OCI-LY1 (cell line): ENCODE measurements around the gene OSTF1.

ENCODE experiments used
- H2AFZ ChIP-seq: fragments of 200-600 bp; sonication (generic), shearing (Covaris generic); 2 replicates; pipeline ENCODE4 v1.6.0; 2014; ENCODE audit warnings: antibody characterized with exemption, mild to moderate bottlenecking, low read length
- H3F3A ChIP-seq: fragments of 200-600 bp; sonication (generic), shearing (Covaris generic); 2 replicates; pipeline ENCODE4 v1.6.0; 2014; ENCODE audit warnings: mild to moderate bottlenecking, antibody characterized with exemption, low read length, moderate library complexity; ENCODE audit not compliant: insufficient read depth
- H3K27ac ChIP-seq: fragments of 200-600 bp; sonication (generic); 2 replicates; pipeline ENCODE4 v1.5.1; 2014; ENCODE audit warnings: low read length, mixed run types, mild to moderate bottlenecking, low read depth; ENCODE audit not compliant: poor library complexity, severe bottlenecking
- H3K27me3 ChIP-seq: fragments of 200-600 bp; sonication (generic); 2 replicates; pipeline ENCODE4 v1.6.0; 2014; ENCODE audit warnings: antibody characterized with exemption, mild to moderate bottlenecking, low read length, moderate library complexity; ENCODE audit not compliant: insufficient read depth
- H3K36me3 ChIP-seq: fragments of 200-600 bp; sonication (generic); 2 replicates; pipeline ENCODE4 v1.6.1; 2014; ENCODE audit warnings: mild to moderate bottlenecking, antibody characterized with exemption, low read length, moderate library complexity, mixed read lengths; ENCODE audit not compliant: insufficient read depth
- H3K4me1 ChIP-seq: fragments of 200-600 bp; sonication (generic); 2 replicates; pipeline ENCODE4 v1.5.1; 2014; ENCODE audit warnings: mild to moderate bottlenecking, low read length, moderate library complexity; ENCODE audit not compliant: insufficient read depth, severe bottlenecking
- H3K4me2 ChIP-seq: fragments of 200-600 bp; sonication (generic), shearing (Covaris generic); 2 replicates; pipeline ENCODE4 v1.6.1; 2014; ENCODE audit warnings: low read length
- H3K4me3 ChIP-seq: fragments of 200-600 bp; sonication (generic); 2 replicates; pipeline ENCODE4 v1.5.1; 2014; ENCODE audit warnings: low read length, low read depth, mild to moderate bottlenecking, mixed read lengths; ENCODE audit not compliant: poor library complexity, severe bottlenecking
- H3K79me2 ChIP-seq: fragments of 200-600 bp; shearing (Covaris generic); 2 replicates; pipeline ENCODE4 v1.6.1; 2016; ENCODE audit warnings: mixed run types, low read length, mixed read lengths; ENCODE audit not compliant: insufficient read depth
- H3K9ac ChIP-seq: fragments of 200-600 bp; sonication (generic), shearing (Covaris generic); 2 replicates; pipeline ENCODE4 v1.6.1; 2014; ENCODE audit warnings: mild to moderate bottlenecking, low read length, mixed read lengths
- H3K9me2 ChIP-seq: fragments of 200-600 bp; sonication (generic), shearing (Covaris generic); 2 replicates; pipeline ENCODE4 v1.6.1; 2014; ENCODE audit warnings: low read depth, mild to moderate bottlenecking, low read length, mixed read lengths
- H3K9me3 ChIP-seq: fragments of 200-600 bp; shearing (Covaris generic); 2 replicates; pipeline ENCODE4 v1.6.1; 2014; ENCODE audit warnings: low read length, mixed read lengths
- H4K20me1 ChIP-seq: fragments of 200-600 bp; sonication (generic), shearing (Covaris generic); 2 replicates; pipeline ENCODE4 v1.6.0; 2016; ENCODE audit warnings: mild to moderate bottlenecking, low read length; ENCODE audit not compliant: insufficient read depth
- CTCF ChIP-seq: fragments of 200-600 bp; sonication (generic), shearing (Covaris generic); IDR thresholded peaks from 2 replicates; pipeline ENCODE4 v1.5.1; 2017; ENCODE audit warnings: mild to moderate bottlenecking, antibody characterized with exemption, low read length, moderate library complexity, mixed read lengths
- EZH2 ChIP-seq: fragments of 200-600 bp; sonication (generic), shearing (Covaris generic); IDR thresholded peaks from 2 replicates; pipeline ENCODE4 v1.8.0; 2017; ENCODE audit warnings: borderline replicate concordance, mixed run types, mild to moderate bottlenecking, antibody characterized with exemption, low read length, moderate library complexity, mixed read lengths

OSTF1 gene

GRCh38 chr9:75185585-75186170, 97.4 kb downstream of the OSTF1 start:
- Histone ChIP-seq H3K27ac (no peak overlapping the region), H3K27me3 (no peaks in the 10 kb centered on the region), H3K4me1 (no peaks in the 10 kb centered on the region), H3K36me3 (no peaks in the 10 kb centered on the region), H3K4me3 (no peak overlapping the region), H3K79me2 (no peaks in the 10 kb centered on the region), H4K20me1 (no peaks in the 10 kb centered on the region), H3K9ac (no peak overlapping the region), H3K4me2 (no peak overlapping the region), H3K9me2 (no peaks in the 10 kb centered on the region), H3K9me3 (no peaks in the 10 kb centered on the region), H3F3A (no peaks in the 10 kb centered on the region), H2AFZ (no peak overlapping the region)
- no peak for TF ChIP-seq EZH2
- TF ChIP-seq CTCF: peak; percentile 67

GRCh38 chr9:75186767-75187380, 98.6 kb downstream of the OSTF1 start:
- TF ChIP-seq CTCF (peak; percentile 85), EZH2 (no peak)
- Histone ChIP-seq H3K27me3 (no peaks in the 10 kb centered on the region), H3K9me3 (no peaks in the 10 kb centered on the region), H2AFZ (no peak overlapping the region), H3K36me3 (no peaks in the 10 kb centered on the region), H3K4me1 (no peaks in the 10 kb centered on the region), H3K79me2 (no peaks in the 10 kb centered on the region), H4K20me1 (no peaks in the 10 kb centered on the region), H3K9me2 (no peaks in the 10 kb centered on the region), H3K4me2 (no peak overlapping the region), H3F3A (no peaks in the 10 kb centered on the region), H3K27ac (no peak overlapping the region), H3K4me3 (no peak overlapping the region), H3K9ac (no peak overlapping the region)

- Histone ChIP-seq H3K4me1 (no peaks in the 10 kb centered on the region), H3K9ac (no peak overlapping the region), H4K20me1 (no peaks in the 10 kb centered on the region), H3K4me3 (no peak overlapping the region), H3K9me3 (no peaks in the 10 kb centered on the region), H3K27me3 (no peaks in the 10 kb centered on the region), H3K79me2 (no peaks in the 10 kb centered on the region), H3K9me2 (no peaks in the 10 kb centered on the region), H3K4me2 (no peak overlapping the region), H3K27ac (no peak overlapping the region), H2AFZ (no peak overlapping the region), H3F3A (no peaks in the 10 kb centered on the region), H3K36me3 (no peaks in the 10 kb centered on the region)
- no peak for TF ChIP-seq CTCF
- TF ChIP-seq EZH2: no peak
These were observed 100.4 kb downstream of the OSTF1 start for GRCh38 chr9:75188756-75189155.
